Esophagus squamous epithelium (tissue), 5 donors: ENCODE measurements around the gene MEGF9. TPM values are rescaled to one million over a fixed set of nuclear protein-coding genes. Genes with fewer than 3 reads are reported as not detected.

ENCODE experiments used
- DNase-seq: peaks from one replicate; lab custom pipeline; 2025; lab: John Stamatoyannopoulos, UW
- H3K27ac ChIP-seq, 4 donors: fragments of 200-600 bp; sonication (generic); one replicate each; pipeline ENCODE4 v1.5.1; 2016 to 2019; ENCODE audit warnings: mild to moderate bottlenecking in 1 of 4
- H3K27me3 ChIP-seq, 4 donors: fragments of 200-600 bp; sonication (generic); 1 replicate in 3 of 4; 2 replicates in 1 of 4; pipeline versions ENCODE4 v1.5.1 to v1.6.0; 2017 to 2021; ENCODE audit warnings: antibody characterized with exemption in 1 of 4
- H3K36me3 ChIP-seq, 3 donors: fragments of 200-600 bp; sonication (generic); one replicate each; pipeline ENCODE4 v1.5.1; 2016 to 2019
- H3K4me1 ChIP-seq, 3 donors: fragments of 200-600 bp; sonication (generic); one replicate each; pipeline ENCODE4 v1.5.1; 2017 to 2019
- H3K4me3 ChIP-seq, 4 donors: fragments of 200-600 bp; sonication (generic); 1 replicate in 3 of 4; 2 replicates in 1 of 4; pipeline ENCODE4 v1.5.1; 2016 to 2019; ENCODE audit warnings: mild to moderate bottlenecking in 2 of 4, moderate library complexity in 1 of 4
- H3K9me3 ChIP-seq, 3 donors: fragments of 200-600 bp; sonication (generic); one replicate each; pipeline ENCODE4 v1.5.1; 2016 to 2019
- POLR2A ChIP-seq, 4 donors: fragments of 450-650 bp; IDR thresholded peaks; one replicate each; pipeline ENCODE4 v1.6.1; 2017; ENCODE audit warnings: antibody characterized with exemption in 4 of 4, mild to moderate bottlenecking in 4 of 4, moderate library complexity in 3 of 4
- WGBS, 2 donors: methylation state at CpG; one replicate each; pipeline ENCODE4 v1.1.5; 2018; 5-methylcytosine and 5-hydroxymethylcytosine counted together
- intact Hi-C: fragments of 100-400 bp; cut with DNase I; formaldehyde crosslinking; loops from one replicate; pipeline ENCODE4 v1.15.0; 2022
- total RNA-seq, 4 donors: library from RNA; depleted of rRNA; stranded (reverse); fragments of >200 nt; gene quantifications; one replicate each; pipeline ENCODE4 v1.1.0, GENCODE V29; 2016
- TF ChIP-seq, protein P1 (sequence below), 6 experiments: fragments of 450-650 bp in 4 of 6; fragments of 200-600 bp in 2 of 6; sonication (generic) in 2 of 6; IDR thresholded peaks; one replicate each; pipeline ENCODE4 v1.5.1; 2016 to 2019; ENCODE audit warnings: antibody characterized with exemption in 6 of 6, mild to moderate bottlenecking in 4 of 6, moderate library complexity in 4 of 6
- donor health status: DM: yes; HTN: yes; CAD: no.

MEGF9 gene
- total RNA-seq, 4 donors from 2014 or later = 16.2 to 20.8 (median 18.0) TPM

DNA sequence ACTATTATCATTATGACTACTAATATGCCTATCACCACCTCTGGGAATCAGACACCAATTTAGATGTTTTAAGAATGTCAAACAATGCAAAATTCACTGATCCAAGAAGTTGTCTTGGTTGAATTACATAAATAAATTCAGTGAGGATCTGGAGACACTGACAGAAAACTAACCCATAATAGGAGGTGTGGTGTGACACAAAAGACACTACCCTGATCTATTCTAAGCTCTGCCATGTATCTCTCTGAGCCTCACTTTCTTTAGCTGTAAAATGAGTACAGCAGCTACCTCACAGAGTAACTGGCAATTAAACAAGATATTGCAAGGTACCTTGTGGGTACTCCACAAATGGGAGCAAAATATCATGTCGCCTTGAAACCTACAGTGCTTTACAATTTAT lies 141.8 kb downstream of the MEGF9 start:
- H3K27ac ChIP-seq = peak overlapping the region in 1 of 4 donors; percentile 54
- TF ChIP-seq, protein P1, sequence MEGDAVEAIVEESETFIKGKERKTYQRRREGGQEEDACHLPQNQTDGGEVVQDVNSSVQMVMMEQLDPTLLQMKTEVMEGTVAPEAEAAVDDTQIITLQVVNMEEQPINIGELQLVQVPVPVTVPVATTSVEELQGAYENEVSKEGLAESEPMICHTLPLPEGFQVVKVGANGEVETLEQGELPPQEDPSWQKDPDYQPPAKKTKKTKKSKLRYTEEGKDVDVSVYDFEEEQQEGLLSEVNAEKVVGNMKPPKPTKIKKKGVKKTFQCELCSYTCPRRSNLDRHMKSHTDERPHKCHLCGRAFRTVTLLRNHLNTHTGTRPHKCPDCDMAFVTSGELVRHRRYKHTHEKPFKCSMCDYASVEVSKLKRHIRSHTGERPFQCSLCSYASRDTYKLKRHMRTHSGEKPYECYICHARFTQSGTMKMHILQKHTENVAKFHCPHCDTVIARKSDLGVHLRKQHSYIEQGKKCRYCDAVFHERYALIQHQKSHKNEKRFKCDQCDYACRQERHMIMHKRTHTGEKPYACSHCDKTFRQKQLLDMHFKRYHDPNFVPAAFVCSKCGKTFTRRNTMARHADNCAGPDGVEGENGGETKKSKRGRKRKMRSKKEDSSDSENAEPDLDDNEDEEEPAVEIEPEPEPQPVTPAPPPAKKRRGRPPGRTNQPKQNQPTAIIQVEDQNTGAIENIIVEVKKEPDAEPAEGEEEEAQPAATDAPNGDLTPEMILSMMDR (IDR thresholded peaks at IDR 0.05) = no peak
- H3K27me3 ChIP-seq = no peaks in the 10 kb centered on the region
- H3K9me3 ChIP-seq = no peaks in the 10 kb centered on the region
- no peak overlapping the region for H3K4me3 ChIP-seq
- 92 to 100% methylated on average over 1 of the region's 1 CpG for WGBS, 2 donors
- H3K36me3 ChIP-seq = peaks cover 0 to 60% (median 0%) of the 10 kb centered on the region in 3 donors
- intact Hi-C loops = no loop called here
- DNase-seq = no peak
- H3K4me1 ChIP-seq = peaks cover 0 to 28% (median 0%) of the 10 kb centered on the region in 3 donors

DNA sequence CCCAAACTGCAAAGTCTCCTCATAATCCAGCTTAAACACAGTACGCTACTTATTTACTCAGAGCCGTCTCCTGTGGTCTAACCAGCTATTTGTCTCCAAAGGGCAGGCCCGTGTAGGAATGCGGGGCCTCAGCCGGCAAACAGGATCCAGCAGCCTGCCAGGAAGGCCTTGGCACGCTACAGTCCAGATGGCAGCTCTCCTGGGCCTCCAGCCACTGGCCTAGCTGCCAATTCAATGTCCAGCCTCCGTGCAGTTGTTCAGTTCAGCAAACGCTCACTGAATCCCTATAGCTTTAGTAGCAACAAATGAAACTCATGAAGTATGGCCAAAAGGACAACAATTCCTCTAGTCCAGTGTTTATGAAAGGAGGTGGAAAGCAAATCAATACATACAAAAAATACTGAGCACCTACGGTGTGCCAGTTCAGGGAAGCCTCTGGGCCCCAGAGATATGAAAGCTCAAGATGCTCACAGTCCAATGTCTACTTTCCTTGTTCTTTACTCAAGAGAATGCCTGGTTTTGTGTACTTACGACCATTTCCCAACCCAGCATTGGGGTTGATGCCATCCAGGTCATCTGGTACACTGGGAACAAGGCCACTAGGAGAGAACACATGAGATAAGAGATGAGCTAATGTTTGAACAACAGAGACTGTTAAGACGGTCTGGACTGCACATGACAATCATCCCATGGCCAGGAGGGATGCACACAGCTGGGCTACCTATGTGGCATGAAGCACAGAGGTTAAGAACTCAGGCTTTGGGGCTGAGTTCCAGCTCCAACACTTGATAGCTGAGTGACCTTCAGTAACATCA lies 142.6 kb downstream of the MEGF9 start:
- 61 to 70% methylated on average over 8 to 9 of the region's 11 CpGs for WGBS, 2 donors

DNA sequence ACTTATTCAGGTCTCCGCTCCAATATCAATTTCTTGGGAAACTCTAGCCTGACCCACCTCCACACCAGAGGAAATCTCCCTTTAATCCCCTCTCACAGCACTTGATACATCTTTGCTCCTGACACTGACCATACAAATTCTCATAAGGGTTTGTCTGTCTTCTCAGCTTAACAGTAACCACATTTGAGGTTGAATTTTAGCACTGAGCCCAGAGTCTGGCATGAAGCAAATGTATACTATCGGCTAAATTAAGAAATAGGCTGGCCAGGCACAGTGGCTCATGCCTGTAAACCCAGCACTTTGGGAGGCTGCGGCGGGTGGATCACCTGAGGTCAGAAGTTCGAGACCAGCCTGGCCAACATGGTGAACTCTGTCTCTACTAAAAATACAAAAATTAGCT lies 144.0 kb downstream of the MEGF9 start:
- peak overlapping the region in 1 of 4 donors; percentile 8 for H3K27ac ChIP-seq
- WGBS, 2 donors = 78 to 98% methylated on average over 5 of the region's 5 CpGs

More for the DNA sequence above, 142.6 kb downstream of the MEGF9 start:
- Histone ChIP-seq H3K4me1 (peaks cover 0 to 28% (median 0%) of the 10 kb centered on the region in 3 donors), H3K27ac (peak overlapping the region in 3 of 4 donors; percentile 7 to 54 (median 54)), H3K9me3 (no peaks in the 10 kb centered on the region), H3K36me3 (peaks cover 0 to 62% (median 0%) of the 10 kb centered on the region in 3 donors), H3K27me3 (no peaks in the 10 kb centered on the region), H3K4me3 (no peak overlapping the region)
- intact Hi-C loops = no loop called here
- TF ChIP-seq POLR2A (IDR thresholded peaks at IDR 0.05) = no peak
- TF ChIP-seq, protein P1 (IDR thresholded peaks at IDR 0.05) = no peak
- DNase-seq = no peak

DNA sequence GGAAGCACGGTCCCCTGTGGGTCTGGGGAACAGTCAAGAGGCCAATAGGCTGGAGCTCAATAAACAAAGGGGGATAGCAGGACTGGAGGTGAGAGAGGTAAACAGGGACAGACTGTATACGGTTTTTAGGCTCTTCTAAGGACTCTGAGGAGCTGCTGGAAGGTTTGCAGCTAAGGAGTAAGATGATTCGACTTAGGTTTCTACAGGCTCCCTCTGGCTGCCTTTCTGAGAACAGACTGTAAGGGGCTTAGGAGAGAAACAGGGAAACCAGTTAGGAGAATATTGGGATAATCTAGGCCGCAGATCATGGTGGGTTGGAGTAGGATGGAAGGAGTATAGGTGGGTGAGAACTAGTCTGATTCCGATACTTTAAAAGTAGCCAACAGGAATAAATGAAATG lies 144.7 kb downstream of the MEGF9 start:
- intact Hi-C loops = no loop called here
- Histone ChIP-seq H3K36me3 (peaks cover 0 to 77% (median 0%) of the 10 kb centered on the region in 3 donors), H3K4me1 (peaks cover 0 to 28% (median 0%) of the 10 kb centered on the region in 3 donors), H3K27me3 (no peaks in the 10 kb centered on the region), H3K27ac (no peak overlapping the region), H3K9me3 (no peaks in the 10 kb centered on the region), H3K4me3 (no peak overlapping the region)
- WGBS, 2 donors = 94 to 95% methylated on average over 5 of the region's 5 CpGs
- TF ChIP-seq, protein P1 (IDR thresholded peaks at IDR 0.05) = no peak
- no peak for TF ChIP-seq POLR2A (IDR thresholded peaks at IDR 0.05)
- DNase-seq = no peak

More for the DNA sequence above, 144.0 kb downstream of the MEGF9 start:
- Histone ChIP-seq H3K4me3 (no peak overlapping the region), H3K9me3 (no peaks in the 10 kb centered on the region), H3K4me1 (peaks cover 0 to 28% (median 0%) of the 10 kb centered on the region in 3 donors), H3K36me3 (peaks cover 0 to 69% (median 0%) of the 10 kb centered on the region in 3 donors), H3K27me3 (no peaks in the 10 kb centered on the region)
- intact Hi-C loops = no loop called here
- DNase-seq = no peak
- TF ChIP-seq POLR2A (IDR thresholded peaks at IDR 0.05) = no peak
- TF ChIP-seq, protein P1 (IDR thresholded peaks at IDR 0.05) = no peak

DNA sequence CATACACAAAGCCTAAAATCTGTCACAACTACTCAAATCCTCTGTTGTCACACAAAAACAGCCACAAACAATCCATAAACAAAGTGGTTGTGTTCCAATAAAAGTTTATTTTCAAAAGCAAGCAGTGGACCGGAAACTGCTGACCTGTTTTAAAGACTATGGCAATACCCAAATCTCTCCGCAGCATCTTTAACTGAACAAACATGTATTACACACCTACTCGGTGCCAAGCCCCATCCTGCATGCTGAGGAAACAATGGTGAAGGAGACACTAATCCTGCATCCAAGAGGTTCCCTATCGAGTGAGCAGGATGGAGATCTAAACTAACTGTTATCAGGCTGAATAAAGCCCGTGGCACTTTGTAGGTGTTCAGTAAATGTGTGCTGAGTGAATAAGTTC lies 145.5 kb downstream of the MEGF9 start:
- Histone ChIP-seq H3K9me3 (no peaks in the 10 kb centered on the region), H3K27ac (no peak overlapping the region), H3K27me3 (no peaks in the 10 kb centered on the region), H3K4me1 (peaks cover 0 to 28% (median 0%) of the 10 kb centered on the region in 3 donors), H3K4me3 (no peak overlapping the region), H3K36me3 (peaks cover 0 to 84% (median 0%) of the 10 kb centered on the region in 3 donors)
- TF ChIP-seq POLR2A (IDR thresholded peaks at IDR 0.05) = no peak
- TF ChIP-seq, protein P1 (IDR thresholded peaks at IDR 0.05) = no peak
- no peak for DNase-seq
- 91 to 92% methylated on average over 5 of the region's 5 CpGs for WGBS, 2 donors
- intact Hi-C loops = no loop called here
